ENCODE results near the gene FAM168B.

The FAM168B gene

DNA sequence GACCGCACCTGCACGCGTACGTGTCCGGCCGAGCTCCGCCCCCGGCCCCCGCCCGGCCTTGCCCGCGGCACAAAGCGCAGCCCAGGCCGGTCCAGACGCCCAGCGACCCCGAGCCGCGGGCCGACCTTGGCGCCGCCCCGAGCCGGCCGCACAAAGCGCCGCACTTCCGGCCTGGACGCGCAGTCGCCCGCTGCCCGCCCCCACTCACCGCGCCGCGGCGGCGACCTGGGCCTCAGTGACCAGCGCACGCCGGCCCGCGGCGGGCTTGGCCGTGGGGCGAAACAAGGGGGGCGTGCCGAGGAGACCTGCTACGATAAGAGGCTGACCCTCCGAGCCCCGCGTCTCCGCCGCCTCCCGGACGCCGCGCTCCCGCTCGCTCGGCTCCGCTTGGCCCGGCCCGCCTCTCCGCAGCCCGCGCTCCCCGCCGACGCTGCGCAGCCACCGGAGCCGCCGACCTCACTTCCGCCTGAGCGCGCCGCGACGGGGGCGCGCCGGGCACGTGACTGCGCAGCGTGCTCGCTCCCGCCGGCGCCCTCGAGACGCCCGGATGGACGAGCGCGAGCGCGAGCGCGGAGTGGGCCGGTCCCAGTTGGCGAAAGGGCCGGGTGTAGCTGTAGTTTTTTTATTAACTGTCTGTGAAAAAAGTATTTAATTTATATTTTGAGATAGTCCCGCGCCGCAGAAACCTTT is at the start of gene FAM168B:
TSS of gene FAM168B (minus strand) at position 455 of the 690 bp plus-strand sequence. CDS start 10,814 bp downstream, outside the sequence.
- peak; percentile 91 for ATAC-seq
- TF ChIP-seq ZNF70 (CRISPR knock-in tag; IDR thresholded peaks at IDR 0.05): no peak
- TF ChIP-seq ESRRG (CRISPR knock-in tag; IDR thresholded peaks at IDR 0.05): no peak
- no peak for TF ChIP-seq ARNTL (CRISPR knock-in tag; IDR thresholded peaks at IDR 0.05; ENCODE audit: borderline replicate concordance, low read depth)
- TF ChIP-seq ISL1 (CRISPR knock-in tag; IDR thresholded peaks at IDR 0.05): no peak
- no peak for TF ChIP-seq TCF4 (CRISPR knock-in tag; IDR thresholded peaks at IDR 0.05; ENCODE audit: borderline replicate concordance)
- TF ChIP-seq OSR1 (CRISPR knock-in tag; IDR thresholded peaks at IDR 0.05): no peak
- TF ChIP-seq CREB5 (CRISPR knock-in tag; IDR thresholded peaks at IDR 0.05; ENCODE audit: low read depth): no peak
- 0 out of 2 replicates have a peak, but pooled peaks have one; percentile 23 for TF ChIP-seq ZFP3 (CRISPR knock-in tag; IDR thresholded peaks at IDR 0.05)
- TF ChIP-seq CSRNP3 (CRISPR knock-in tag; IDR thresholded peaks at IDR 0.05): no peak
- peak; percentile 56; the same call in 1 of the 2 replicates for TF ChIP-seq CSDC2 (CRISPR knock-in tag; IDR thresholded peaks at IDR 0.05)
- TF ChIP-seq BACH2 (CRISPR knock-in tag; IDR thresholded peaks at IDR 0.05; ENCODE audit: borderline replicate concordance): no peak
- TF ChIP-seq PPARA (CRISPR knock-in tag; IDR thresholded peaks at IDR 0.05; ENCODE audit: borderline replicate concordance): no peak
- no peak for TF ChIP-seq TOX (CRISPR knock-in tag; IDR thresholded peaks at IDR 0.05; ENCODE audit: borderline replicate concordance)
- TF ChIP-seq RARB (CRISPR knock-in tag; IDR thresholded peaks at IDR 0.05): no peak
- TF ChIP-seq ZC3H10 (CRISPR knock-in tag; IDR thresholded peaks at IDR 0.05): no peak
- TF ChIP-seq TSHZ2 (CRISPR knock-in tag; IDR thresholded peaks at IDR 0.05): peak; percentile 71
- TF ChIP-seq PATZ1 (CRISPR knock-in tag; IDR thresholded peaks at IDR 0.05; ENCODE audit: borderline replicate concordance): no peak
- no peak for TF ChIP-seq ZNF565 (CRISPR knock-in tag; conservative IDR thresholded peaks at IDR 0.05; ENCODE audit: low read depth)
- TF ChIP-seq SNAI2 (CRISPR knock-in tag; IDR thresholded peaks at IDR 0.05): peak; percentile 86; the same call in 1 of the 2 replicates
- TF ChIP-seq ZNF8 (CRISPR knock-in tag; IDR thresholded peaks at IDR 0.05): no peak
- no peak for TF ChIP-seq GLIS3 (CRISPR knock-in tag; IDR thresholded peaks at IDR 0.05)
- TF ChIP-seq, protein P1, sequence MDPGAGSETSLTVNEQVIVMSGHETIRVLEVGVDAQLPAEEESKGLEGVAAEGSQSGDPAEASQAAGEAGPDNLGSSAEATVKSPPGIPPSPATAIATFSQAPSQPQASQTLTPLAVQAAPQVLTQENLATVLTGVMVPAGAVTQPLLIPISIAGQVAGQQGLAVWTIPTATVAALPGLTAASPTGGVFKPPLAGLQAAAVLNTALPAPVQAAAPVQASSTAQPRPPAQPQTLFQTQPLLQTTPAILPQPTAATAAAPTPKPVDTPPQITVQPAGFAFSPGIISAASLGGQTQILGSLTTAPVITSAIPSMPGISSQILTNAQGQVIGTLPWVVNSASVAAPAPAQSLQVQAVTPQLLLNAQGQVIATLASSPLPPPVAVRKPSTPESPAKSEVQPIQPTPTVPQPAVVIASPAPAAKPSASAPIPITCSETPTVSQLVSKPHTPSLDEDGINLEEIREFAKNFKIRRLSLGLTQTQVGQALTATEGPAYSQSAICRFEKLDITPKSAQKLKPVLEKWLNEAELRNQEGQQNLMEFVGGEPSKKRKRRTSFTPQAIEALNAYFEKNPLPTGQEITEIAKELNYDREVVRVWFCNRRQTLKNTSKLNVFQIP (CRISPR knock-in tag; IDR thresholded peaks at IDR 0.05; ENCODE audit: borderline replicate concordance, low read depth): no peak

GRCh38 chr2:131142849-131143248 is 49.6 kb upstream of the FAM168B start:
- no peak for ATAC-seq
- TF ChIP-seq ZFP30 (CRISPR knock-in tag; IDR thresholded peaks at IDR 0.05) (no peak), CSRNP3 (CRISPR knock-in tag; IDR thresholded peaks at IDR 0.05) (no peak), CSDC2 (CRISPR knock-in tag; IDR thresholded peaks at IDR 0.05) (no peak), ISL1 (CRISPR knock-in tag; IDR thresholded peaks at IDR 0.05) (no peak), ESRRG (CRISPR knock-in tag; IDR thresholded peaks at IDR 0.05) (no peak), PATZ1 (CRISPR knock-in tag; IDR thresholded peaks at IDR 0.05; ENCODE audit: borderline replicate concordance) (no peak), ZC3H10 (CRISPR knock-in tag; IDR thresholded peaks at IDR 0.05) (no peak), ZNF8 (CRISPR knock-in tag; IDR thresholded peaks at IDR 0.05) (no peak), BACH2 (CRISPR knock-in tag; IDR thresholded peaks at IDR 0.05; ENCODE audit: borderline replicate concordance) (no peak), ZNF565 (CRISPR knock-in tag; conservative IDR thresholded peaks at IDR 0.05; ENCODE audit: low read depth) (no peak), GLIS3 (CRISPR knock-in tag; IDR thresholded peaks at IDR 0.05) (no peak), TCF4 (CRISPR knock-in tag; IDR thresholded peaks at IDR 0.05; ENCODE audit: borderline replicate concordance) (no peak)
- TF ChIP-seq, protein P1 (CRISPR knock-in tag; IDR thresholded peaks at IDR 0.05; ENCODE audit: borderline replicate concordance, low read depth): no peak
